Skin epidermis (tissue), 12 donors: Measurements from ENCODE around the gene NSUN2.
"Not testable (repeated sequence)": the region's sequence is repeated elsewhere in the genome, so short reads cannot be mapped to it uniquely, and the experiment has no call there.

ENCODE experiments used
- H3K27ac ChIP-seq, 21 experiments: fragments of 200-600 bp; sonication (generic) in 11 of 21; one replicate each; pipeline ENCODE4 v1.5.0; 2020; ENCODE audit warnings: mild to moderate bottlenecking in 3 of 21, inconsistent platforms in 2 of 21, moderate library complexity in 2 of 21
- H3K4me3 ChIP-seq, 7 experiments: fragments of 200-600 bp; sonication (generic) in 2 of 7; one replicate each; pipeline ENCODE4 v1.5.0; 2020; ENCODE audit warnings: inconsistent platforms in 2 of 7, mild to moderate bottlenecking in 2 of 7, moderate library complexity in 1 of 7

NSUN2 gene

GRCh38 chr5:6645571-6646362 is 12.9 kb upstream of the NSUN2 start:
- H3K27ac ChIP-seq, H3K4me3 ChIP-seq: not testable (repeated sequence)

- Histone ChIP-seq H3K27ac (no peak overlapping the region), H3K4me3 (no peak overlapping the region)
Measured at GRCh38 chr5:6644794-6645241, 12.0 kb upstream of the NSUN2 start.

- no peak overlapping the region for H3K27ac ChIP-seq
- no peak overlapping the region for H3K4me3 ChIP-seq
Measured at GRCh38 chr5:6642655-6643054, 9.8 kb upstream of the NSUN2 start.

- peak overlapping the region in 11 of 21 experiments; percentile 19 to 76 (median 59) for H3K27ac ChIP-seq
- no peak overlapping the region for H3K4me3 ChIP-seq
Measured at GRCh38 chr5:6638236-6638635, 5.4 kb upstream of the NSUN2 start.

- Histone ChIP-seq H3K27ac (peak overlapping the region in 15 of 21 experiments; percentile 19 to 76 (median 58)), H3K4me3 (no peak overlapping the region)
Measured at GRCh38 chr5:6637590-6637989, 4.7 kb upstream of the NSUN2 start.

- Histone ChIP-seq H3K27ac (peak overlapping the region in 19 of 21 experiments; percentile 7 to 99 (median 55)), H3K4me3 (peak overlapping the region in 1 of 7 experiments; percentile 15)
Measured at GRCh38 chr5:6637022-6637421, 4.2 kb upstream of the NSUN2 start.

- Histone ChIP-seq H3K4me3 (peak overlapping the region in 1 of 7 experiments; percentile 15), H3K27ac (peak overlapping the region in 17 of 21 experiments; percentile 4 to 99 (median 55))
Measured at GRCh38 chr5:6636293-6636692, 3.4 kb upstream of the NSUN2 start.

- peak overlapping the region; percentile 83 to 99 (median 91) for H3K4me3 ChIP-seq
- H3K27ac ChIP-seq = peak overlapping the region in 17 of 21 experiments; percentile 21 to 100 (median 98)
Measured at GRCh38 chr5:6634788-6635430, 2.1 kb upstream of the NSUN2 start.

GRCh38 chr5:6634306-6634705 is 1.5 kb upstream of the NSUN2 start:
- Histone ChIP-seq H3K27ac (peak overlapping the region in 20 of 21 experiments; percentile 68 to 100 (median 98)), H3K4me3 (peak overlapping the region; percentile 83 to 99 (median 91))

GRCh38 chr5:6633469-6634245 is 813 bp upstream of the NSUN2 start:
- peak overlapping the region; percentile 68 to 100 (median 98) for H3K27ac ChIP-seq
- peak overlapping the region; percentile 83 to 99 (median 91) for H3K4me3 ChIP-seq

- Histone ChIP-seq H3K4me3 (peak overlapping the region; percentile 83 to 99 (median 91)), H3K27ac (peak overlapping the region; percentile 92 to 100 (median 98))
Measured at GRCh38 chr5:6632324-6632887, 438 bp downstream of the NSUN2 start.

- H3K4me3 ChIP-seq = peak overlapping the region in 2 of 7 experiments; percentile 92 to 99
Measured at GRCh38 chr5:6631441-6631840, 1.4 kb downstream of the NSUN2 start.

GRCh38 chr5:6626508-6626907 is 6.3 kb downstream of the NSUN2 start:
- no peak overlapping the region for H3K4me3 ChIP-seq
- no peak overlapping the region for H3K27ac ChIP-seq

More at GRCh38 chr5:6631441-6631840, 1.4 kb downstream of the NSUN2 start:
- peak overlapping the region in 2 of 21 experiments; percentile 94 to 98 for H3K27ac ChIP-seq

GRCh38 chr5:6623941-6624340 is 8.9 kb downstream of the NSUN2 start:
- H3K27ac ChIP-seq = no peak overlapping the region
- H3K4me3 ChIP-seq = no peak overlapping the region

GRCh38 chr5:6623228-6623627 is 9.6 kb downstream of the NSUN2 start:
- H3K4me3 ChIP-seq = no peak overlapping the region
- H3K27ac ChIP-seq = no peak overlapping the region

- H3K27ac ChIP-seq = no peak overlapping the region
- no peak overlapping the region for H3K4me3 ChIP-seq
Measured at GRCh38 chr5:6616632-6617031, 16.2 kb downstream of the NSUN2 start.

GRCh38 chr5:6615034-6615815 is 17.6 kb downstream of the NSUN2 start:
- no peak overlapping the region for H3K4me3 ChIP-seq
- no peak overlapping the region for H3K27ac ChIP-seq

- H3K27ac ChIP-seq = no peak overlapping the region
- H3K4me3 ChIP-seq = no peak overlapping the region
Measured at GRCh38 chr5:6611334-6612256, 21.2 kb downstream of the NSUN2 start.
